DMS153 treated with DMSO at 0.1 percent for 48 hours (cell line): ENCODE results near the gene ZFP30.
"Not testable (repeated sequence)": the region's sequence is repeated elsewhere in the genome, so short reads cannot be mapped to it uniquely, and the experiment has no call there.

Experiments used
- DNase-seq: peaks from one replicate; lab custom pipeline; 2025; ENCODE audit not compliant: unreplicated experiment; lab: John Stamatoyannopoulos, UW

Gene ZFP30

GRCh38 chr19:37655301-37655688 is at the start of gene ZFP30:
Gene ZFP30 (minus strand): TSS chr19:37655465. CDS start chr19:37647822, 7,643 bp downstream.
- peak; percentile 87 for DNase-seq

- DNase-seq: no peak
These were observed 43.8 kb upstream of the ZFP30 start for GRCh38 chr19:37699057-37699456.

GRCh38 chr19:37698216-37698615 is 43.0 kb upstream of the ZFP30 start:
- DNase-seq: no peak

GRCh38 chr19:37695144-37695899 is 40.1 kb upstream of the ZFP30 start:
- DNase-seq: no peak

- no peak for DNase-seq
These were observed 37.8 kb upstream of the ZFP30 start for GRCh38 chr19:37692956-37693620.

GRCh38 chr19:37691881-37692504 is 36.7 kb upstream of the ZFP30 start:
- no peak for DNase-seq

GRCh38 chr19:37683520-37683919 is 28.3 kb upstream of the ZFP30 start:
- no peak for DNase-seq

GRCh38 chr19:37669450-37669914 is 14.2 kb upstream of the ZFP30 start:
- no peak for DNase-seq

GRCh38 chr19:37657157-37657556 is 1.9 kb upstream of the ZFP30 start:
- DNase-seq: not testable (repeated sequence)

GRCh38 chr19:37655689-37656371 is 565 bp upstream of the ZFP30 start:
- DNase-seq: peak; percentile 87

- DNase-seq: no peak
These were observed 500 bp downstream of the ZFP30 start for GRCh38 chr19:37654629-37655300.

- DNase-seq: no peak
These were observed 1.1 kb downstream of the ZFP30 start for GRCh38 chr19:37654118-37654517.

GRCh38 chr19:37635076-37636056 is 19.9 kb downstream of the ZFP30 start:
- DNase-seq: no peak

- DNase-seq: no peak
These were observed 60.3 kb downstream of the ZFP30 start for GRCh38 chr19:37594982-37595382.

- DNase-seq: peak; percentile 83
These were observed 60.8 kb downstream of the ZFP30 start, which contains the start of the genes ZNF540 and ZNF571 for GRCh38 chr19:37594304-37594981. Gene ZNF540 (plus strand): TSS chr19:37594876. CDS start chr19:37598448, 3,572 bp downstream. Gene ZNF571 (minus strand): TSS chr19:37594792. CDS start chr19:37586676, 8,116 bp downstream.

GRCh38 chr19:37593996-37594303 is 61.3 kb downstream of the ZFP30 start:
- no peak for DNase-seq

GRCh38 chr19:37583340-37583739 is 71.9 kb downstream of the ZFP30 start:
- no peak for DNase-seq

- no peak for DNase-seq
These were observed 83.1 kb downstream of the ZFP30 start for GRCh38 chr19:37572203-37572602.

- DNase-seq: no peak
These were observed 89.9 kb downstream of the ZFP30 start for GRCh38 chr19:37565370-37565669.
